ENCODE measurements around the gene MGMT. TPM values are rescaled to one million over a fixed set of nuclear protein-coding genes. Genes with fewer than 3 reads are reported as not detected.

MGMT gene
- polyA plus RNA-seq, 1 donor from 2014 or later = 0.94 TPM

- Histone ChIP-seq H3K4me2 (ENCODE audit: low read length) (no peak overlapping the region), H3K79me2 (replicated peaks; ENCODE audit: insufficient read depth, low read length) (no peaks in the 10 kb centered on the region), H3K4me3 (ENCODE audit: low read length) (no peak overlapping the region), H3K9me3 (ENCODE audit: low read length) (peaks cover 12% of the 10 kb centered on the region), H3F3A (ENCODE audit: insufficient read depth, low read length, poor library complexity, severe bottlenecking) (no peaks in the 10 kb centered on the region), H2AFZ (ENCODE audit: low read depth, low read length) (no peak overlapping the region), H3K27ac (ENCODE audit: low read length) (no peak overlapping the region), H3K9me2 (ENCODE audit: insufficient read depth, low read length) (no peaks in the 10 kb centered on the region), H3K27me3 (ENCODE audit: insufficient read depth, low read depth, low read length) (no peaks in the 10 kb centered on the region), H4K20me1 (ENCODE audit: insufficient read depth) (no peaks in the 10 kb centered on the region), H3K36me3 (ENCODE audit: insufficient read depth, low read length) (no peaks in the 10 kb centered on the region), H3K9ac (ENCODE audit: low read length) (no peak overlapping the region)
- TF ChIP-seq TAF1 (IDR thresholded peaks at IDR 0.05; ENCODE audit: low read depth) (no peak), POLR2AphosphoS5 (IDR thresholded peaks at IDR 0.05) (no peak), CTCF (IDR thresholded peaks at IDR 0.05; ENCODE audit: poor library complexity, severe bottlenecking) (no peak)
Measured at GRCh38 chr10:129494740-129495139, 27.7 kb downstream of the MGMT start.

DNA sequence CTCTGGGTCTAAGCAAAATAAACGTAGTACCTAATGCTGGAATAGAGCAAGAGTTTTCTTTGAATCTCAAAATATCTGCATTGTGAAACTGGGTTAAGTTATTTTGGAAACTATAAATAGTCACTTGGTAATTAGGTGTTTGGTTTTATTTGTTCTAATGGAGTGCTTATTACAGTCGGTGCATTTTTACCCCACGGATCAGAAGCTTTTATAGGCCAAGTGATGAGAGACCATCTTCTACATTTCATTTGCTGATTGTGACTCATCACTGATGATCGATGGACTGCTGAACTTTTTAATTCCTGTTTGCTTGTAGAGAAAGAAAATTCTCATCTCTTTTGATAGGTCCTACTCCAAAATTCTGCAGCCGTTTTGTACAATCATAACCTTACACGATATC, 28.2 kb downstream of the MGMT start:
- no peak overlapping the region for H3K4me3 ChIP-seq (ENCODE audit: low read length)
- no peak for TF ChIP-seq EZH2 (IDR thresholded peaks at IDR 0.05; ENCODE audit: borderline replicate concordance, insufficient read depth, low read length, poor library complexity, severe bottlenecking)
- no peak for TF ChIP-seq TAF1 (IDR thresholded peaks at IDR 0.05; ENCODE audit: low read depth)
- TF ChIP-seq MXI1 (conservative IDR thresholded peaks at IDR 0.05; ENCODE audit: poor library complexity, severe bottlenecking) = no peak
- no peak for TF ChIP-seq CTCF (IDR thresholded peaks at IDR 0.05; ENCODE audit: poor library complexity, severe bottlenecking)
- TF ChIP-seq REST (IDR thresholded peaks at IDR 0.05; ENCODE audit: borderline replicate concordance) = no peak
- no peak for TF ChIP-seq SMC3 (conservative IDR thresholded peaks at IDR 0.05; ENCODE audit: poor library complexity)

More for the DNA sequence above, 28.2 kb downstream of the MGMT start:
- peaks cover 12% of the 10 kb centered on the region for H3K9me3 ChIP-seq (ENCODE audit: low read length)
- H3K36me3 ChIP-seq (ENCODE audit: insufficient read depth, low read length) = no peaks in the 10 kb centered on the region
- H3K9me2 ChIP-seq (ENCODE audit: insufficient read depth, low read length) = no peaks in the 10 kb centered on the region
- H3F3A ChIP-seq (ENCODE audit: insufficient read depth, low read length, poor library complexity, severe bottlenecking) = no peaks in the 10 kb centered on the region
- H3K4me2 ChIP-seq (ENCODE audit: low read length) = no peak overlapping the region
- H3K27ac ChIP-seq (ENCODE audit: low read length) = no peak overlapping the region
- H3K79me2 ChIP-seq (replicated peaks; ENCODE audit: insufficient read depth, low read length) = no peaks in the 10 kb centered on the region
- H3K9ac ChIP-seq (ENCODE audit: low read length) = no peak overlapping the region
- H3K27me3 ChIP-seq (ENCODE audit: insufficient read depth, low read depth, low read length) = no peaks in the 10 kb centered on the region
- H2AFZ ChIP-seq (ENCODE audit: low read depth, low read length) = no peak overlapping the region
- no peaks in the 10 kb centered on the region for H4K20me1 ChIP-seq (ENCODE audit: insufficient read depth)

Data from neural cell (in vitro differentiated cells).